Heart left ventricle (tissue), 13 donors: ENCODE results near the gene SSR1.

ENCODE experiments used
- POLR2A ChIP-seq, 2 donors: fragments of 450-650 bp; IDR thresholded peaks; one replicate each; pipeline ENCODE4 v1.6.1; 2017; ENCODE audit warnings: antibody characterized with exemption in 2 of 2, mild to moderate bottlenecking in 2 of 2, moderate library complexity in 2 of 2
- TF ChIP-seq, protein P1 (sequence below), 12 donors: fragments of 200-600 bp; sonication (generic) in 4 of 12; IDR thresholded peaks; one replicate each; pipeline versions ENCODE4 v1.5.0 to v1.8.0; 2018 to 2022; ENCODE audit warnings: antibody characterized with exemption in 12 of 12, mild to moderate bottlenecking in 5 of 12
- donor health status: ischemic (EF 13 %, LVEDD 7.1; RV severe dilation, severe dysfunction).
- donor health status: DM: no; HTN: yes; CAD: no.
- donor health status: DM: no; HTN: no; CAD: no.
- donor health status: ischemic (EF 25% LVEDD 6.9; RV normal size, moderate dysfunction).
- donor health status: ischemic (EF 25% LVEDD 5.7; RV mildly dilated, moderate dysfunction).
- donor health status: ischemic (EF 35%, LVEDD 5.7; RV mildly dilated, moderate dysfunction).
- donor health status: nonischemic (EF 11% LVEDD 7.7; RV severe dilation, severe dysfunction).
- donor health status: DM: yes; HTN: yes; CAD: no.
- donor health status: PGD.
- donor health status: ischemic (EF 29% LVEDD 5.4; RV normal size, mild dysfunction).
- donor health status: nonischemic (EF 23%, LVEDD 6.1; RV moderate dilation, normal function).

DNA sequence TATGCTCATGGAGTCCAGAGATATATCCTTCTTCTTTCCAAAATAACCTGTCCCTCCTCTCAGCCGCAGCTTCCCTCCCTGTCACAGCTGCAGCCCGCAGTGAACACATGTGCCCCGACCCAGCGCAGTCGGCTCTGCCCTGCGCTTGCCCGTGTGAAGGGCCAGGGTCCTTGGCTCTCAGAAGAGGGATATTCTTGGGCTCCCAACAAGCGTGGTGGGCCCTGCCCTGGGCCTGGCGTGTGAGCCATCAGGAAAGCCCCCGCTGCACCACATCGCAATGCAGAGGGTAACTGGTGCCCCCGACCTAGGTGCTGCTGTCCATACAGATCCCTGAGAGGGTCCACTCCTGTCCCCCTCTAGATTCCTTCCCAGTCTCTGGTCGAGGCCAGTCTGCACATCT lies 65.2 kb downstream of the SSR1 start:
- TF ChIP-seq, protein P1, sequence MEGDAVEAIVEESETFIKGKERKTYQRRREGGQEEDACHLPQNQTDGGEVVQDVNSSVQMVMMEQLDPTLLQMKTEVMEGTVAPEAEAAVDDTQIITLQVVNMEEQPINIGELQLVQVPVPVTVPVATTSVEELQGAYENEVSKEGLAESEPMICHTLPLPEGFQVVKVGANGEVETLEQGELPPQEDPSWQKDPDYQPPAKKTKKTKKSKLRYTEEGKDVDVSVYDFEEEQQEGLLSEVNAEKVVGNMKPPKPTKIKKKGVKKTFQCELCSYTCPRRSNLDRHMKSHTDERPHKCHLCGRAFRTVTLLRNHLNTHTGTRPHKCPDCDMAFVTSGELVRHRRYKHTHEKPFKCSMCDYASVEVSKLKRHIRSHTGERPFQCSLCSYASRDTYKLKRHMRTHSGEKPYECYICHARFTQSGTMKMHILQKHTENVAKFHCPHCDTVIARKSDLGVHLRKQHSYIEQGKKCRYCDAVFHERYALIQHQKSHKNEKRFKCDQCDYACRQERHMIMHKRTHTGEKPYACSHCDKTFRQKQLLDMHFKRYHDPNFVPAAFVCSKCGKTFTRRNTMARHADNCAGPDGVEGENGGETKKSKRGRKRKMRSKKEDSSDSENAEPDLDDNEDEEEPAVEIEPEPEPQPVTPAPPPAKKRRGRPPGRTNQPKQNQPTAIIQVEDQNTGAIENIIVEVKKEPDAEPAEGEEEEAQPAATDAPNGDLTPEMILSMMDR (IDR thresholded peaks at IDR 0.05) = no peak
- no peak for TF ChIP-seq POLR2A (IDR thresholded peaks at IDR 0.05)
